ENCODE data around the gene MYRF. TPM values are rescaled to one million over a fixed set of nuclear protein-coding genes. Genes with fewer than 3 reads are reported as not detected.
A peak's percentile ranks its signal among the peaks of the same experiment; 100 is the strongest.

Gene MYRF
- total RNA-seq, 1 experiment from 2014 or later, result 3.1 TPM

- Histone ChIP-seq H3K9me3 (replicated peaks) (no peaks in the 10 kb centered on the region), H3K27ac (no peak overlapping the region), H3K36me3 (no peaks in the 10 kb centered on the region; the same call in 1 of the 2 replicates), H3K4me1 (replicated peaks) (no peaks in the 10 kb centered on the region), H3K4me3 (no peak overlapping the region), H3K27me3 (replicated peaks) (no peaks in the 10 kb centered on the region)
- no peak for DNase-seq (ENCODE audit: low read depth in 1 of 2, low spot score in 2 of 2)
These were observed 23.4 kb downstream of the MYRF start for GRCh38 chr11:61775606-61776554.

GRCh38 chr11:61776561-61777075 lies 24.2 kb downstream of the MYRF start:
- Histone ChIP-seq H3K27ac (no peak overlapping the region), H3K36me3 (peaks cover 2% of the 10 kb centered on the region; the same call in 1 of the 2 replicates), H3K9me3 (replicated peaks) (no peaks in the 10 kb centered on the region), H3K4me3 (no peak overlapping the region), H3K4me1 (replicated peaks) (no peaks in the 10 kb centered on the region), H3K27me3 (replicated peaks) (no peaks in the 10 kb centered on the region)
- peak; percentile 50 to 82 for DNase-seq (ENCODE audit: low read depth in 1 of 2, low spot score in 2 of 2)

GRCh38 chr11:61777234-61778090 lies 25.0 kb downstream of the MYRF start:
- Histone ChIP-seq H3K27me3 (replicated peaks) (no peaks in the 10 kb centered on the region), H3K36me3 (peaks cover 8% of the 10 kb centered on the region; the same call in 1 of the 2 replicates), H3K27ac (no peak overlapping the region), H3K9me3 (replicated peaks) (no peaks in the 10 kb centered on the region), H3K4me3 (no peak overlapping the region), H3K4me1 (replicated peaks) (no peaks in the 10 kb centered on the region)
- no peak for DNase-seq (ENCODE audit: low read depth in 1 of 2, low spot score in 2 of 2)

GRCh38 chr11:61778357-61778886 lies 26.0 kb downstream of the MYRF start:
- H3K4me1 ChIP-seq (replicated peaks), result no peaks in the 10 kb centered on the region; the same call in 1 of the 2 replicates

GRCh38 chr11:61778920-61779650 lies 26.6 kb downstream of the MYRF start:
- no peak overlapping the region for H3K4me3 ChIP-seq
- H3K9me3 ChIP-seq (replicated peaks), result no peaks in the 10 kb centered on the region
- no peak for DNase-seq (ENCODE audit: low read depth in 1 of 2, low spot score in 2 of 2)
- H3K27me3 ChIP-seq (replicated peaks), result no peaks in the 10 kb centered on the region
- H3K27ac ChIP-seq, result no peak overlapping the region
- H3K4me1 ChIP-seq (replicated peaks), result peaks cover 2% of the 10 kb centered on the region
- H3K36me3 ChIP-seq, result peaks cover 23% of the 10 kb centered on the region

More at GRCh38 chr11:61778357-61778886, 26.0 kb downstream of the MYRF start:
- no peak for DNase-seq (ENCODE audit: low read depth in 1 of 2, low spot score in 2 of 2)
- Histone ChIP-seq H3K27ac (no peak overlapping the region), H3K27me3 (replicated peaks) (no peaks in the 10 kb centered on the region), H3K36me3 (peaks cover 17% of the 10 kb centered on the region; the same call in 1 of the 2 replicates), H3K4me3 (no peak overlapping the region), H3K9me3 (replicated peaks) (no peaks in the 10 kb centered on the region)

- DNase-seq (ENCODE audit: low read depth in 1 of 2, low spot score in 2 of 2), result no peak
- no peaks in the 10 kb centered on the region for H3K27me3 ChIP-seq (replicated peaks)
- H3K36me3 ChIP-seq, result peaks cover 30% of the 10 kb centered on the region
- H3K27ac ChIP-seq, result no peak overlapping the region
- no peaks in the 10 kb centered on the region for H3K9me3 ChIP-seq (replicated peaks)
- H3K4me3 ChIP-seq, result no peak overlapping the region
- H3K4me1 ChIP-seq (replicated peaks), result peaks cover 4% of the 10 kb centered on the region
These were observed 27.5 kb downstream of the MYRF start for GRCh38 chr11:61779666-61780525.

GRCh38 chr11:61780581-61781162 lies 28.2 kb downstream of the MYRF start:
- H3K27me3 ChIP-seq (replicated peaks), result no peaks in the 10 kb centered on the region
- no peak overlapping the region for H3K27ac ChIP-seq
- H3K9me3 ChIP-seq (replicated peaks), result no peaks in the 10 kb centered on the region
- DNase-seq (ENCODE audit: low read depth in 1 of 2, low spot score in 2 of 2), result no peak
- peaks cover 37% of the 10 kb centered on the region for H3K36me3 ChIP-seq
- H3K4me1 ChIP-seq (replicated peaks), result peaks cover 4% of the 10 kb centered on the region
- H3K4me3 ChIP-seq, result no peak overlapping the region

GRCh38 chr11:61781585-61781984 lies 29.1 kb downstream of the MYRF start:
- Histone ChIP-seq H3K27ac (no peak overlapping the region), H3K27me3 (replicated peaks) (no peaks in the 10 kb centered on the region), H3K4me3 (no peak overlapping the region), H3K36me3 (peaks cover 46% of the 10 kb centered on the region), H3K4me1 (replicated peaks) (peaks cover 4% of the 10 kb centered on the region), H3K9me3 (replicated peaks) (no peaks in the 10 kb centered on the region)
- DNase-seq (ENCODE audit: low read depth in 1 of 2, low spot score in 2 of 2), result no peak

GRCh38 chr11:61782299-61782698 lies 29.9 kb downstream of the MYRF start:
- Histone ChIP-seq H3K27me3 (replicated peaks) (no peaks in the 10 kb centered on the region), H3K4me1 (replicated peaks) (peaks cover 4% of the 10 kb centered on the region), H3K27ac (no peak overlapping the region), H3K4me3 (no peak overlapping the region), H3K36me3 (peaks cover 54% of the 10 kb centered on the region), H3K9me3 (replicated peaks) (no peaks in the 10 kb centered on the region)
- DNase-seq (ENCODE audit: low read depth in 1 of 2, low spot score in 2 of 2), result no peak

- no peak for DNase-seq (ENCODE audit: low read depth in 1 of 2, low spot score in 2 of 2)
- Histone ChIP-seq H3K27me3 (replicated peaks) (no peaks in the 10 kb centered on the region), H3K9me3 (replicated peaks) (no peaks in the 10 kb centered on the region), H3K4me3 (no peak overlapping the region), H3K27ac (no peak overlapping the region), H3K4me1 (replicated peaks) (peaks cover 4% of the 10 kb centered on the region), H3K36me3 (peaks cover 59% of the 10 kb centered on the region)
These were observed 30.4 kb downstream of the MYRF start for GRCh38 chr11:61782841-61783240.

GRCh38 chr11:61783717-61784505 lies 31.5 kb downstream of the MYRF start:
- Histone ChIP-seq H3K4me3 (no peak overlapping the region), H3K4me1 (replicated peaks) (peaks cover 4% of the 10 kb centered on the region), H3K36me3 (peaks cover 70% of the 10 kb centered on the region), H3K9me3 (replicated peaks) (no peaks in the 10 kb centered on the region), H3K27me3 (replicated peaks) (no peaks in the 10 kb centered on the region), H3K27ac (no peak overlapping the region)
- DNase-seq (ENCODE audit: low read depth in 1 of 2, low spot score in 2 of 2), result no peak
